Measurements from ENCODE around the gene AFMID.

The AFMID gene

DNA sequence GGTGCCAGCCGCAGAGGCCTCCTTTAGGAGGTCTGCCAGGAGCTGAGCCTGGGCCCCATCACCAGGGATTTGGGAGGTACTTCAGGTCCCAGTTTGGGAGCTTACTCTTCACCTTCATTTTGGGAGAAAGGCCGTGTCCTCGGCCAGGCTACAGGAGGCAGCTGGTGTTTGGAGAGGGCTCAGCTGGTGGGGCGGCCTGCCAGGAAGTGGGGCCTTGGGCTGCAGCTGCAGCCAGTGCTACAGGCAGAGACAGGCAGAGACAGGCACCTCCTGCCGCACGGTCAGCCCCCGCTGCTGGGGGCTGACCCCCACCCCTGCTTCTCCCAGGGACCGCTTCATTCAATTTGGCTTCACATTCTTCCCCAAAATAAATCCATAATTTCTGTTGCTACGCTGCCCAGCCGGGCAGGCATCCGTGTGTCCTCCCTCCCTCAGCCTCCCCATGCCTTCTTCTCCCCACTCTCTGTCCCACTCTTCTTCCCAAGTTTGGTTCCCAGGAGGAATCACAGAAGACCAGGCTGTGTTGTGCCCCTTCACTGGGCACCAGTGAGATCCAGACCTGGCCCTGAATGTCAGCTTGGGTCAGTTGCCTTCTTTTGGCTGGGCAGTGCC is 50.3 kb downstream of the AFMID start:
- Histone ChIP-seq H3K27ac (replicated peaks) (no peak overlapping the region), H3K27me3 (ENCODE audit: insufficient read depth, poor library complexity, severe bottlenecking) (peaks cover 3% of the 10 kb centered on the region), H3K4me3 (replicated peaks; ENCODE audit: insufficient read depth, low read length) (no peak overlapping the region)
- TF ChIP-seq GABPA (IDR thresholded peaks at IDR 0.05; ENCODE audit: low read depth) = no peak
- no peak for TF ChIP-seq POLR2AphosphoS5 (IDR thresholded peaks at IDR 0.05; ENCODE audit: low read depth)
- DNase-seq (ENCODE audit: low read depth in 1 of 2, low spot score in 1 of 2) = no peak

DNA sequence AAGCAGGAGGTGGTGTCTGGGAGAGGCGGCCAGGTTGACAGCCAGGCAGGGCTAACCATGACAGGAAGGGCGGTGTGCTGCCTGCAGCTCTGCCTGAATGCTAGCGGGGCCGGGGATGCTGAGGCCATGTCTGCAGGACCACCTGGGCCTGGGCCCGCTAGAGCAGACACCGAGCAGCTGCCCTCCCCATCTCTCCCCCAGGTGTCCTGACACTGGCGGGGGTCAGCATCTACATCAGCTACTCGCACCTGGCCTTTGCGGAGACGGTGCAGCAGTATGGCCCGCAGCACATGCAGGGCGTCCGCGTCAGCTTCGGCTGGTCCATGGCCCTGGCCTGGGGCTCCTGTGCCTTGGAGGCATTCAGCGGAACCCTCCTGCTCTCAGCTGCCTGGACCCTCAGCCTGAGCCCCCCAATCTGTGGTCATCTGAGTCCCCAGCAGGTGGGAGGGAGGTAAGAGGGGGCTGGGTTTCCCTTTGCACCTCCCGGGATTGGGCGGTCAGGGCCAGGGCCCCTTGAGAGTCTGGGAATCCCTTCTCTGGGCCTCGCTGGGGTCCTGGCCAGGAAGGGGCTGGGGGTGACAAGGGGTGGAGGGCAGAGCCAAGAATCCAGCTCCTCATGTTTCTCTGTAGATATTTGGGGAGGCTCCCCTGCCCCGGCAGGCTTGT is 51.8 kb downstream of the AFMID start:
- H3K27me3 ChIP-seq (ENCODE audit: insufficient read depth, poor library complexity, severe bottlenecking) = no peaks in the 10 kb centered on the region
- no peak for DNase-seq (ENCODE audit: low read depth in 1 of 2, low spot score in 1 of 2)
- no peak overlapping the region for H3K4me3 ChIP-seq (replicated peaks; ENCODE audit: insufficient read depth, low read length)
- no peak for TF ChIP-seq SPI1 (IDR thresholded peaks at IDR 0.05; ENCODE audit: borderline replicate concordance, low read depth)
- TF ChIP-seq, protein P1, sequence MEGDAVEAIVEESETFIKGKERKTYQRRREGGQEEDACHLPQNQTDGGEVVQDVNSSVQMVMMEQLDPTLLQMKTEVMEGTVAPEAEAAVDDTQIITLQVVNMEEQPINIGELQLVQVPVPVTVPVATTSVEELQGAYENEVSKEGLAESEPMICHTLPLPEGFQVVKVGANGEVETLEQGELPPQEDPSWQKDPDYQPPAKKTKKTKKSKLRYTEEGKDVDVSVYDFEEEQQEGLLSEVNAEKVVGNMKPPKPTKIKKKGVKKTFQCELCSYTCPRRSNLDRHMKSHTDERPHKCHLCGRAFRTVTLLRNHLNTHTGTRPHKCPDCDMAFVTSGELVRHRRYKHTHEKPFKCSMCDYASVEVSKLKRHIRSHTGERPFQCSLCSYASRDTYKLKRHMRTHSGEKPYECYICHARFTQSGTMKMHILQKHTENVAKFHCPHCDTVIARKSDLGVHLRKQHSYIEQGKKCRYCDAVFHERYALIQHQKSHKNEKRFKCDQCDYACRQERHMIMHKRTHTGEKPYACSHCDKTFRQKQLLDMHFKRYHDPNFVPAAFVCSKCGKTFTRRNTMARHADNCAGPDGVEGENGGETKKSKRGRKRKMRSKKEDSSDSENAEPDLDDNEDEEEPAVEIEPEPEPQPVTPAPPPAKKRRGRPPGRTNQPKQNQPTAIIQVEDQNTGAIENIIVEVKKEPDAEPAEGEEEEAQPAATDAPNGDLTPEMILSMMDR (IDR thresholded peaks at IDR 0.05; ENCODE audit: insufficient read depth, low read length) = no peak
- TF ChIP-seq, protein P2, sequence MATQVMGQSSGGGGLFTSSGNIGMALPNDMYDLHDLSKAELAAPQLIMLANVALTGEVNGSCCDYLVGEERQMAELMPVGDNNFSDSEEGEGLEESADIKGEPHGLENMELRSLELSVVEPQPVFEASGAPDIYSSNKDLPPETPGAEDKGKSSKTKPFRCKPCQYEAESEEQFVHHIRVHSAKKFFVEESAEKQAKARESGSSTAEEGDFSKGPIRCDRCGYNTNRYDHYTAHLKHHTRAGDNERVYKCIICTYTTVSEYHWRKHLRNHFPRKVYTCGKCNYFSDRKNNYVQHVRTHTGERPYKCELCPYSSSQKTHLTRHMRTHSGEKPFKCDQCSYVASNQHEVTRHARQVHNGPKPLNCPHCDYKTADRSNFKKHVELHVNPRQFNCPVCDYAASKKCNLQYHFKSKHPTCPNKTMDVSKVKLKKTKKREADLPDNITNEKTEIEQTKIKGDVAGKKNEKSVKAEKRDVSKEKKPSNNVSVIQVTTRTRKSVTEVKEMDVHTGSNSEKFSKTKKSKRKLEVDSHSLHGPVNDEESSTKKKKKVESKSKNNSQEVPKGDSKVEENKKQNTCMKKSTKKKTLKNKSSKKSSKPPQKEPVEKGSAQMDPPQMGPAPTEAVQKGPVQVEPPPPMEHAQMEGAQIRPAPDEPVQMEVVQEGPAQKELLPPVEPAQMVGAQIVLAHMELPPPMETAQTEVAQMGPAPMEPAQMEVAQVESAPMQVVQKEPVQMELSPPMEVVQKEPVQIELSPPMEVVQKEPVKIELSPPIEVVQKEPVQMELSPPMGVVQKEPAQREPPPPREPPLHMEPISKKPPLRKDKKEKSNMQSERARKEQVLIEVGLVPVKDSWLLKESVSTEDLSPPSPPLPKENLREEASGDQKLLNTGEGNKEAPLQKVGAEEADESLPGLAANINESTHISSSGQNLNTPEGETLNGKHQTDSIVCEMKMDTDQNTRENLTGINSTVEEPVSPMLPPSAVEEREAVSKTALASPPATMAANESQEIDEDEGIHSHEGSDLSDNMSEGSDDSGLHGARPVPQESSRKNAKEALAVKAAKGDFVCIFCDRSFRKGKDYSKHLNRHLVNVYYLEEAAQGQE (IDR thresholded peaks at IDR 0.05; ENCODE audit: insufficient replicate concordance, low read depth) = no peak
- TF ChIP-seq GABPA (IDR thresholded peaks at IDR 0.05; ENCODE audit: low read depth) = no peak
- no peak for TF ChIP-seq POLR2AphosphoS5 (IDR thresholded peaks at IDR 0.05; ENCODE audit: low read depth)
- H3K27ac ChIP-seq (replicated peaks) = no peak overlapping the region

DNA sequence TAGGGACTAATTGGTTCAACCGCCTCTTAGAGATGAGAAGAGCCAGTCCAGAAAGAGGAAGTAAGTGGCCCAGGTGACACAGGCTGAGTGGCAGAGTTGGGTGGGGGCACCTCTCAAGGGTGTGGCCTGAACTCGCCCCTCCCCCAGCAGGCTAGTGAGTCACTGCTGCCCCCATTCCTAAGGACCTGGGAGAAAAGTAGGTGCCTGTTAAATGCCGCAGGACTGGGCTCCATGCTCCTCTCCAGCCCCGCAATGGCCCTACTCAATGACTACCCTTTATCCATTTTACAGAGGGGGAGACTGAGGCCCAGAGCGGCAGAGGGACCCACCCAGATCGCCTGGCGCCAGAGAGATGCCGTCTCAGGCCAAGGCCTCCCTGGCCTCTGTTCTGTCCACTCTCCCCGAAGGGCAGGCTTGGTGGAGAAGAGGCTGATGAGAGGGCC is 52.3 kb downstream of the AFMID start:
- peak in 1 of 2 experiments; percentile 40 for DNase-seq (ENCODE audit: low read depth in 1 of 2, low spot score in 1 of 2)
- no peak overlapping the region for H3K27ac ChIP-seq (replicated peaks)
- no peak overlapping the region for H3K4me3 ChIP-seq (replicated peaks; ENCODE audit: insufficient read depth, low read length)
- no peaks in the 10 kb centered on the region for H3K27me3 ChIP-seq (ENCODE audit: insufficient read depth, poor library complexity, severe bottlenecking)
- TF ChIP-seq, protein P2 (IDR thresholded peaks at IDR 0.05; ENCODE audit: insufficient replicate concordance, low read depth) = no peak
- TF ChIP-seq POLR2AphosphoS5 (IDR thresholded peaks at IDR 0.05; ENCODE audit: low read depth) (no peak), GABPA (IDR thresholded peaks at IDR 0.05; ENCODE audit: low read depth) (no peak), SPI1 (IDR thresholded peaks at IDR 0.05; ENCODE audit: borderline replicate concordance, low read depth) (no peak)
- TF ChIP-seq, protein P1 (IDR thresholded peaks at IDR 0.05; ENCODE audit: insufficient read depth, low read length) = no peak

DNA sequence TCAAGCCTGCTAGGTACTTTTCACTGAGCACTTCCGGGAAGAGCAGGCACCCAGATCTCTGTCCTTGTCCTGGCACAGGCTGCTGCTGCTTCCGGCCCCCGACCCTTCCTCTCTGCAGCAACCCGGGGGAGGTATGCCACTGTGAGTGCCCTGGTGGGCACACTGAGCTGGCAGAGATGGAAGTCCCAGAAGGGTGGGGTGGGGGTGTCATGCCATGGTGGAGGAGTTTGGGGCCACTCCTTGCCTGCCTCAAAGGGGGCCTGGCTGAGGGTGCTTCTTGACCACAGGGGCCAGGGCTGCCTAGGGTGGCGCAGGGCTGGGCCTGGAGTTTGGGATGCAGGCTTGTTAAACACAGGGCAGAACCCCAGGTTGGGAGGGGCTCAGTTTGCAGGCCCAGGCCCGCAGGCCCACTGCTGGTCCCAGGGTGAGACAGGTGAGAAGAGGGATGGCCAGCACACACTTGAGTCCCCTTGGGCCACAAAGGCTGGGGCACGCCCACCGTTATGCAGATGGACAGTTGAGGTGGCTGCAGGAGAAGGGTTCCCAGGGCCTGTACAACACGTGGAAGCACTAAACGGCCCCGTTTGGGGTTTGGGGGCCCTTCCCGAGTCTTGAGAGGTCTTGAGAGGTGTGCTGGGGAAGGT is 53.0 kb downstream of the AFMID start:
- no peak for TF ChIP-seq POLR2AphosphoS5 (IDR thresholded peaks at IDR 0.05; ENCODE audit: low read depth)
- TF ChIP-seq, protein P1 (IDR thresholded peaks at IDR 0.05; ENCODE audit: insufficient read depth, low read length) = no peak
- TF ChIP-seq SPI1 (IDR thresholded peaks at IDR 0.05; ENCODE audit: borderline replicate concordance, low read depth) = no peak
- DNase-seq (ENCODE audit: low read depth in 1 of 2, low spot score in 1 of 2) = no peak
- Histone ChIP-seq H3K4me3 (replicated peaks; ENCODE audit: insufficient read depth, low read length) (no peak overlapping the region), H3K27me3 (ENCODE audit: insufficient read depth, poor library complexity, severe bottlenecking) (no peaks in the 10 kb centered on the region), H3K27ac (replicated peaks) (no peak overlapping the region)
